HT-29 (cell line): ENCODE measurements around the gene CRYBG2. TPM values are rescaled to one million over a fixed set of nuclear protein-coding genes. Genes with fewer than 3 reads are reported as not detected.
"Not testable (repeated sequence)": the region's sequence is repeated elsewhere in the genome, so short reads cannot be mapped to it uniquely, and the experiment has no call there.

Experiments used
- DNase-seq: peaks from one replicate; pipeline ENCODE4 v3.0.0-alpha.2; 2015; ENCODE audit warnings: low spot score
- total RNA-seq: library from RNA; depleted of rRNA; stranded (reverse); fragments of >200 nt; shearing (Covaris generic); gene quantifications from 2 replicates; pipeline ENCODE4 v1.2.3, GENCODE V29; 2014

The CRYBG2 gene
- total RNA-seq, 1 experiment from 2014 or later = 49.4 TPM

- peak; percentile 71 for DNase-seq
Measured at GRCh38 chr1:26350701-26351589, 3.0 kb downstream of the CRYBG2 start.

- DNase-seq = no peak
Measured at GRCh38 chr1:26350343-26350700, 3.6 kb downstream of the CRYBG2 start.

GRCh38 chr1:26349877-26350244 is 4.1 kb downstream of the CRYBG2 start:
- no peak for DNase-seq

GRCh38 chr1:26349188-26349876 is 4.6 kb downstream of the CRYBG2 start:
- no peak for DNase-seq

- no peak for DNase-seq
Measured at GRCh38 chr1:26346274-26347033, 7.5 kb downstream of the CRYBG2 start.

GRCh38 chr1:26345718-26346117 is 8.2 kb downstream of the CRYBG2 start:
- no peak for DNase-seq

- no peak for DNase-seq
Measured at GRCh38 chr1:26344147-26344920, 9.6 kb downstream of the CRYBG2 start.

- no peak for DNase-seq
Measured at GRCh38 chr1:26340047-26340481, 13.9 kb downstream of the CRYBG2 start.

GRCh38 chr1:26338670-26339069 is 15.3 kb downstream of the CRYBG2 start:
- no peak for DNase-seq

- no peak for DNase-seq
Measured at GRCh38 chr1:26337625-26338024, 16.3 kb downstream of the CRYBG2 start.

- DNase-seq = no peak
Measured at GRCh38 chr1:26337206-26337535, 16.8 kb downstream of the CRYBG2 start.

GRCh38 chr1:26336477-26337205 is 17.3 kb downstream of the CRYBG2 start:
- DNase-seq = peak; percentile 95

- DNase-seq = no peak
Measured at GRCh38 chr1:26335774-26336476, 18.0 kb downstream of the CRYBG2 start.

- DNase-seq = not testable (repeated sequence)
Measured at GRCh38 chr1:26333312-26333711, 20.6 kb downstream of the CRYBG2 start.

GRCh38 chr1:26330276-26330675 is 23.7 kb downstream of the CRYBG2 start:
- no peak for DNase-seq

- DNase-seq = not testable (repeated sequence)
Measured at GRCh38 chr1:26329380-26329779, 24.6 kb downstream of the CRYBG2 start.

- DNase-seq = no peak
Measured at GRCh38 chr1:26328597-26328996, 25.3 kb downstream of the CRYBG2 start.

GRCh38 chr1:26327956-26328362 is 26.0 kb downstream of the CRYBG2 start:
- no peak for DNase-seq

GRCh38 chr1:26324550-26324949 is 29.4 kb downstream of the CRYBG2 start:
- DNase-seq = no peak

GRCh38 chr1:26323382-26323781 is 30.5 kb downstream of the CRYBG2 start:
- no peak for DNase-seq
